Upper lobe of right lung (tissue), 1 donor: Measurements from ENCODE around the gene NELL1. TPM values are rescaled to one million over a fixed set of nuclear protein-coding genes. Genes with fewer than 3 reads are reported as not detected.

Experiments used
- ATAC-seq: fragments of 200-7000 bp; cut with Tn5 transposase; one replicate; pipeline ENCODE4 v1.9.1; 2020; ENCODE audit warnings: mild to moderate bottlenecking, moderate library complexity
- DNase-seq: peaks from one replicate; pipeline ENCODE4 v3.0.0-alpha.2; 2020
- H3K27ac ChIP-seq: fragments of 200-600 bp; one replicate; pipeline ENCODE4 v1.8.0; 2022
- H3K27me3 ChIP-seq: fragments of 200-600 bp; one replicate; pipeline ENCODE4 v1.8.0; 2022; ENCODE audit warnings: mild to moderate bottlenecking
- H3K36me3 ChIP-seq: fragments of 200-600 bp; one replicate; pipeline ENCODE4 v1.8.0; 2022
- H3K4me1 ChIP-seq: fragments of 200-600 bp; one replicate; pipeline ENCODE4 v1.8.0; 2022
- H3K4me3 ChIP-seq: fragments of 200-600 bp; one replicate; pipeline ENCODE4 v1.8.0; 2022; ENCODE audit warnings: mild to moderate bottlenecking
- H3K9me3 ChIP-seq: fragments of 200-600 bp; one replicate; pipeline ENCODE4 v1.8.0; 2022
- CTCF ChIP-seq: fragments of 200-600 bp; IDR thresholded peaks from one replicate; pipeline ENCODE4 v1.8.0; 2022; ENCODE audit warnings: antibody characterized with exemption
- intact Hi-C: fragments of 100-400 bp; cut with DNase I; formaldehyde crosslinking; loops from one replicate; pipeline ENCODE4 v1.11.0; 2022
- total RNA-seq: library from RNA; stranded (reverse); fragmentation: NEBNext Ultra II Directional; extraction: Animal tissue kit (Norgen Biotek cat#: 25700); gene quantifications from one replicate; pipeline ENCODE4 v1.2.1, GENCODE V29; 2021
- donor health status: DM: no; HTN: yes; CAD: no; lungs with severe emphysema.

NELL1 gene
- total RNA-seq, 1 donor from 2014 or later: not detected

- H3K4me3 ChIP-seq: no peak overlapping the region
- TF ChIP-seq CTCF: no peak
- ATAC-seq: no peak
These were observed 933.3 kb downstream of the NELL1 start for GRCh38 chr11:21602699-21603098.

GRCh38 chr11:21603886-21604285 lies 934.5 kb downstream of the NELL1 start:
- ATAC-seq (no peak), DNase-seq (no peak)
- Histone ChIP-seq H3K27ac (no peak overlapping the region), H3K27me3 (no peaks in the 10 kb centered on the region), H3K4me3 (no peak overlapping the region), H3K4me1 (no peaks in the 10 kb centered on the region), H3K9me3 (no peaks in the 10 kb centered on the region), H3K36me3 (no peaks in the 10 kb centered on the region)
- no peak for TF ChIP-seq CTCF
- intact Hi-C loops: no loop called here

More at GRCh38 chr11:21602699-21603098, 933.3 kb downstream of the NELL1 start:
- intact Hi-C loops: no loop called here
- Histone ChIP-seq H3K27me3 (no peaks in the 10 kb centered on the region), H3K36me3 (no peaks in the 10 kb centered on the region), H3K4me1 (no peaks in the 10 kb centered on the region), H3K27ac (no peak overlapping the region), H3K9me3 (no peaks in the 10 kb centered on the region)
- DNase-seq: no peak

GRCh38 chr11:21604564-21604963 lies 935.2 kb downstream of the NELL1 start:
- intact Hi-C loops: no loop called here
- Histone ChIP-seq H3K27me3 (no peaks in the 10 kb centered on the region), H3K27ac (no peak overlapping the region), H3K4me3 (no peak overlapping the region), H3K9me3 (no peaks in the 10 kb centered on the region), H3K4me1 (no peaks in the 10 kb centered on the region), H3K36me3 (no peaks in the 10 kb centered on the region)
- no peak for ATAC-seq
- no peak for TF ChIP-seq CTCF
- DNase-seq: no peak

- Histone ChIP-seq H3K4me3 (no peak overlapping the region), H3K27ac (no peak overlapping the region), H3K9me3 (no peaks in the 10 kb centered on the region), H3K27me3 (no peaks in the 10 kb centered on the region), H3K4me1 (no peaks in the 10 kb centered on the region), H3K36me3 (no peaks in the 10 kb centered on the region)
- ATAC-seq: no peak
- intact Hi-C loops: no loop called here
- DNase-seq: no peak
- TF ChIP-seq CTCF: no peak
These were observed 942.9 kb downstream of the NELL1 start for GRCh38 chr11:21612326-21612725.

GRCh38 chr11:21614961-21615360 lies 945.6 kb downstream of the NELL1 start:
- Histone ChIP-seq H3K27ac (no peak overlapping the region), H3K4me1 (no peaks in the 10 kb centered on the region), H3K36me3 (no peaks in the 10 kb centered on the region), H3K4me3 (no peak overlapping the region), H3K9me3 (no peaks in the 10 kb centered on the region), H3K27me3 (no peaks in the 10 kb centered on the region)
- no peak for TF ChIP-seq CTCF
- intact Hi-C loops: no loop called here
- no peak for ATAC-seq
- DNase-seq: no peak

- Histone ChIP-seq H3K9me3 (no peaks in the 10 kb centered on the region), H3K27ac (no peak overlapping the region), H3K27me3 (no peaks in the 10 kb centered on the region), H3K4me3 (no peak overlapping the region), H3K36me3 (no peaks in the 10 kb centered on the region), H3K4me1 (no peaks in the 10 kb centered on the region)
- ATAC-seq (no peak), DNase-seq (no peak)
- TF ChIP-seq CTCF: no peak
- intact Hi-C loops: no loop called here
These were observed 946.6 kb downstream of the NELL1 start for GRCh38 chr11:21615955-21616371.
